ENCODE data around the gene CRYBG2. TPM values are rescaled to one million over a fixed set of nuclear protein-coding genes. Genes with fewer than 3 reads are reported as not detected.

Gene CRYBG2
- total and polyA plus RNA-seq, 2 of the 8 experiments (the other 6 are each of a cell fraction or from before 2014, with no cell fraction given) = 14.2 to 17.0 TPM

DNA sequence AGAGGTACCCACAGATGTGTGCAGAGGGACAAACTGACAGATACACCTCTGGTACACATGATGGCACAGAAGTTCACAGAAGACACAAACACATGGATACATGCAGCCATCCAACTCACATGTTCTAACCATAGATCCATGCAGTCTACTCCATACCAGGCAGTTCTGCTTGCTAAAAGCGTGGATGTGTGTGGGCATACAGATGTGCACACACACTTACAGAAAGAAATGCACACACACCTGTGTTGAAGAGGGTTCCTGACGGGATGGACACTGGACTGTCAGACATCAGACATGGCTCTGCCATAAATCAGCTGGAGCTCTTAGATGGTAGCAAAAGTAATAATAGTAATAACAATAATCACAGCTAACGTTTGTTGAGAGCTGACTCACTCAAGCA is 29.4 kb downstream of the CRYBG2 start:
- H2BK12ac ChIP-seq (ENCODE audit: low read depth, low read length) = no peak overlapping the region
- H3K23ac ChIP-seq (ENCODE audit: insufficient read length) = no peak overlapping the region
- no peak overlapping the region for H4K5ac ChIP-seq (ENCODE audit: insufficient read length, low read depth, low read length)
- no peak overlapping the region for H3K4me2 ChIP-seq (ENCODE audit: insufficient read depth in 1 of 2, low read depth in 2 of 2, low read length in 2 of 2)
- H3K4ac ChIP-seq (replicated peaks; ENCODE audit: insufficient read length, low read depth, low read length) = no peak overlapping the region
- ChIA-PET POLR2A (ENCODE audit: partially characterized antibody) (interaction anchor here (0.7 to 1.8 kb wide), 2 partner anchors 39 to 89 kb away, joined by 3 read pairs; no protein-coding TSS in a partner anchor), CTCF (ENCODE audit: partially characterized antibody) (interaction anchor here (16.5 to 57.0 kb wide), 2 partner anchors 31 to 37 kb away, joined by 139 to 1530 read pairs; partner anchors contain the start of genes SH3BGRL3 and UBXN11)
- H3K56ac ChIP-seq (replicated peaks; ENCODE audit: insufficient read length, low read depth, low read length) = no peak overlapping the region
- H3K79me2 ChIP-seq (ENCODE audit: control insufficient read depth in 1 of 2, insufficient read depth in 2 of 2, low read length in 2 of 2) = no peaks in the 10 kb centered on the region
- no peak for FAIRE-seq
- no peak overlapping the region for H2AK5ac ChIP-seq (ENCODE audit: low read depth, low read length)
- no peaks in the 10 kb centered on the region for H3K23me2 ChIP-seq (ENCODE audit: low read depth, low read length)
- H3K79me1 ChIP-seq (ENCODE audit: low read depth, low read length) = no peaks in the 10 kb centered on the region
- H2BK20ac ChIP-seq (ENCODE audit: low read length) = no peak overlapping the region
- H3K4me3 ChIP-seq (ENCODE audit: extremely low read depth in 1 of 4, insufficient read depth in 2 of 4, low read depth in 3 of 4, low read length in 4 of 4) = no peak overlapping the region
- no peak overlapping the region for H2AFZ ChIP-seq (ENCODE audit: low read length)
- H4K8ac ChIP-seq (ENCODE audit: extremely low read depth, insufficient read depth, low read length) = no peak overlapping the region
- TF ChIP-seq PHF8 (conservative IDR thresholded peaks at IDR 0.05; ENCODE audit: low read depth, low read length) (no peak), KDM5A (IDR thresholded peaks at IDR 0.05; ENCODE audit: low read length) (no peak), JUND (IDR thresholded peaks at IDR 0.05; ENCODE audit: low read length) (no peak), ASH2L (IDR thresholded peaks at IDR 0.05; ENCODE audit: low read length) (no peak), BCL11A (IDR thresholded peaks at IDR 0.05; ENCODE audit: low read depth in 2 of 2, low read length in 2 of 2) (no peak)
- TF ChIP-seq, protein P1, sequence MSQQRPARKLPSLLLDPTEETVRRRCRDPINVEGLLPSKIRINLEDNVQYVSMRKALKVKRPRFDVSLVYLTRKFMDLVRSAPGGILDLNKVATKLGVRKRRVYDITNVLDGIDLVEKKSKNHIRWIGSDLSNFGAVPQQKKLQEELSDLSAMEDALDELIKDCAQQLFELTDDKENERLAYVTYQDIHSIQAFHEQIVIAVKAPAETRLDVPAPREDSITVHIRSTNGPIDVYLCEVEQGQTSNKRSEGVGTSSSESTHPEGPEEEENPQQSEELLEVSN (IDR thresholded peaks at IDR 0.05) = no peak
- no peak overlapping the region for H3K18ac ChIP-seq (ENCODE audit: extremely low read depth, low read length)
- H4K91ac ChIP-seq (replicated peaks; ENCODE audit: insufficient read length, low read length) = no peak overlapping the region
- peaks cover 7 to 22% (median 18%) of the 10 kb centered on the region in 4 experiments; a peak in 7 of 8 replicates for H3K36me3 ChIP-seq (ENCODE audit: control insufficient read depth in 2 of 4, insufficient read depth in 4 of 4, low read length in 3 of 4)
- H3K27ac ChIP-seq (ENCODE audit: low read depth, low read length) = no peak overlapping the region
- H3K9ac ChIP-seq (replicated peaks in 1 of 4; ENCODE audit: extremely low read depth in 1 of 4, low read depth in 3 of 4, low read length in 3 of 4) = no peak overlapping the region
- no peak overlapping the region for H2BK5ac ChIP-seq (ENCODE audit: low read depth, low read length)
- no peak for DNase-seq (ENCODE audit: low read depth in 1 of 2, low spot score in 2 of 2)
- no peak overlapping the region for H2BK15ac ChIP-seq (ENCODE audit: low read length)
- H3K14ac ChIP-seq (ENCODE audit: insufficient read length) = no peak overlapping the region
- H3K9me3 ChIP-seq (ENCODE audit: insufficient read depth in 2 of 2, low read depth in 1 of 2, low read length in 1 of 2) = no peaks in the 10 kb centered on the region
- H3K27me3 ChIP-seq (replicated peaks in 1 of 4; ENCODE audit: control insufficient read depth in 3 of 4, extremely low read depth in 1 of 4, insufficient read depth in 3 of 4, low read length in 3 of 4) = no peaks in the 10 kb centered on the region
- 81% methylated on average over 3 of the region's 3 CpGs; no CpG with 5 or more reads in 1 of the 2 experiments for WGBS, 2 experiments (ENCODE audit: extremely low coverage in 1 of 2, insufficient coverage in 1 of 2, insufficient read length in 1 of 2, insufficient replicate concordance in 2 of 2, low coverage in 1 of 2, low lambda C conversion rate in 2 of 2, missing lambda C conversion rate in 1 of 2)
- peaks cover 0 to 2% of the 10 kb centered on the region in 2 experiments for H4K20me1 ChIP-seq (replicated peaks in 1 of 2; ENCODE audit: control insufficient read depth in 1 of 2, insufficient read depth in 2 of 2, low read length in 2 of 2)
- no peak overlapping the region for H2BK120ac ChIP-seq (replicated peaks; ENCODE audit: low read depth, low read length)
- no peaks in the 10 kb centered on the region; a peak in 1 of 7 replicates for H3K4me1 ChIP-seq (replicated peaks in 1 of 4; ENCODE audit: control insufficient read depth in 3 of 4, insufficient read depth in 4 of 4, low read length in 3 of 4)
